NCI-H1930 (cell line): ENCODE data around the gene GTSE1.

Source experiments
- DNase-seq, 2 experiments: peaks; one replicate each; lab custom pipeline; 2025; lab: John Stamatoyannopoulos, UW

The GTSE1 gene

GRCh38 chr22:46366327-46366731, 69.7 kb downstream of the GTSE1 start:
- DNase-seq, result no peak

GRCh38 chr22:46366801-46367706, 70.4 kb downstream of the GTSE1 start:
- DNase-seq, result no peak

- peak in 1 of 2 experiments; percentile 36 for DNase-seq
Measured at GRCh38 chr22:46367707-46368191, 71.1 kb downstream of the GTSE1 start.

GRCh38 chr22:46368422-46368821, 71.8 kb downstream of the GTSE1 start:
- no peak for DNase-seq

GRCh38 chr22:46368871-46369715, 72.4 kb downstream of the GTSE1 start:
- no peak for DNase-seq

- no peak for DNase-seq
Measured at GRCh38 chr22:46369716-46370583, 73.3 kb downstream of the GTSE1 start.

- DNase-seq, result no peak
Measured at GRCh38 chr22:46370584-46371291, 74.1 kb downstream of the GTSE1 start.

- DNase-seq, result no peak
Measured at GRCh38 chr22:46371623-46372226, 75.1 kb downstream of the GTSE1 start.

GRCh38 chr22:46372686-46373085, 76.0 kb downstream of the GTSE1 start:
- DNase-seq, result no peak

GRCh38 chr22:46373159-46373558, 76.5 kb downstream of the GTSE1 start:
- DNase-seq, result no peak

GRCh38 chr22:46373921-46374662, 77.4 kb downstream of the GTSE1 start:
- DNase-seq, result no peak

GRCh38 chr22:46374663-46375474, 78.2 kb downstream of the GTSE1 start:
- no peak for DNase-seq

GRCh38 chr22:46376111-46376510, 79.4 kb downstream of the GTSE1 start:
- DNase-seq, result no peak

- DNase-seq, result no peak
Measured at GRCh38 chr22:46376908-46377524, 80.3 kb downstream of the GTSE1 start.

GRCh38 chr22:46377525-46378425, 81.1 kb downstream of the GTSE1 start:
- no peak for DNase-seq

GRCh38 chr22:46378426-46379065, 81.9 kb downstream of the GTSE1 start:
- DNase-seq, result no peak
